ENCODE results near the gene ZC2HC1C.
"Not testable (repeated sequence)": the region's sequence is repeated elsewhere in the genome, so short reads cannot be mapped to it uniquely, and the experiment has no call there.

ZC2HC1C gene

DNA sequence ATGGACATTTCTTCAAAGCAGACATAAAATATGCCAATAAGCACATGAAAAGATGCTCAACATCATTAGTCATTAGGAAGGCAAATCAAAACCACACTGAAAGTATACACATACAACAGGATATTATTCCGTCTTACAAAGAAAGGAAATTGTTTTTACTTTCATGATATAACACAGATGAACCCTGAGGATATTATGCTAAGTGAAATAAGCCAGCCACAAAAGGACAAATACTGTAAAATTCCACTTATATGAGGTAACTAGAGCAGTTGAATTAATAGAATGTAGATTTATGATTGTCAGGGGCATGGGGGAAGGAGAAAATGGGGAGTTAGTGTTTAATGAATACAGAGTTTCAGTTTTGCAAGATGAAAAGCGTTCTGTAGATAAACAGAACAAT, 9.8 kb upstream of the ZC2HC1C start:
- DNase-seq = no peak

- DNase-seq = no peak
Observed at GRCh38 chr14:75060420-75060819, 9.0 kb upstream of the ZC2HC1C start.

- no peak for DNase-seq
Observed at GRCh38 chr14:75063013-75063412, 6.4 kb upstream of the ZC2HC1C start.

DNA sequence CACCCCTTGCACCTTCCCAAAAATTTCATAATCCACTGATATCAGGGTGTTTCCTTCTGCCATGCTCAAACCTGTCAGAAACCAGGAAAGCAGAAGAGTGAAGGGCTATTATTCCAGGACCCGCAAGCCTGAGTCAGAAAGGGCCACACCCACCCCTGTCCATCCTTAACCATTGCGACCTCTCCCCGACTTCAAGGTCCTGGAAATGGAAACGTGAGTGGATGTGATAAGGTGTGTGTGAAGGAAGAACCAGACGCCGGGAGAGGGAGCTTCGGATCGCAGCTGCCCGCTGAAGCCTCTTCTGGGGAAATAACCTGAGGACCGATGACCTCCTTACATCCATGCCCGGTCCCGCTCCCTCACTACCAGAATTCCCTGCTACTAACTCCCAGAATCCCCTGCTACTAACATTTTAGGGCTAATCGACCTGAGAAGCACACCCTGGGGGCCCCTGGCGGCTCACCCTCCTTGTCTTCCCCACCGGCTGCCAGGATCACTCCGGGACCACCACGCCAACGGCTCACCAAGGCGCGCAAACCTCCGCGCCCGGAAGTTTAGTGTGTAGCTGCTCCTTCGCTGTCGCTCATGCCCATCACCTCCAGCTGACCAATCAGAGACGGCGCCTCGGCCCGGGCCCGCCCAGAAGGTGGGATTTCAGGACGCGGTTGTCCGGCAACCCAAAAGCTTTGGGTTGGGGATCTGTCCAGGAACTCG, 5.8 kb upstream of the ZC2HC1C start, which contains the start of gene ACYP1:
TSS of gene ACYP1 (minus strand) at position 534 of the 714 bp plus-strand sequence. CDS start at position 63, 471 bp downstream.
- peak; percentile 89 for DNase-seq

- no peak for DNase-seq
Observed at GRCh38 chr14:75064205-75064567, 5.3 kb upstream of the ZC2HC1C start.

DNA sequence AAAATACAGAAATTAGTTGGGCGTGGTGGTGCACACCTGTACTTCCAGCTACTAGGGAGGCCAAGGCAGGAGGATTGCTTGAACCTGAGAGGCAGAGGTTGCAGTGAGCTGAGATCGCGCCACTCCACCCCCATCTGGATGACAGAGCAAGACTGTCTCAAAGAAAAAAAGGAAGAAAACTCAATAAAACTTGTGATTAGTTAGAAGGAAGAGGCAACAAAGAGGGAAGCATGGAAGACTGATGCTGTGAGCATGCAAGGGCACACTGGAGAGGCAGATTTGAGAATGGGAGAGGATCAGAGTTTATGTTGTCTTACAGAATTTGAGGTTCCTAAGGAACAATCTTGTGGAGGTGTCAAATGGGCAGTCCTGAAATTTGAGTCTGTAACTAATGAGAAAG, 2.8 kb upstream of the ZC2HC1C start:
- no peak for DNase-seq

DNA sequence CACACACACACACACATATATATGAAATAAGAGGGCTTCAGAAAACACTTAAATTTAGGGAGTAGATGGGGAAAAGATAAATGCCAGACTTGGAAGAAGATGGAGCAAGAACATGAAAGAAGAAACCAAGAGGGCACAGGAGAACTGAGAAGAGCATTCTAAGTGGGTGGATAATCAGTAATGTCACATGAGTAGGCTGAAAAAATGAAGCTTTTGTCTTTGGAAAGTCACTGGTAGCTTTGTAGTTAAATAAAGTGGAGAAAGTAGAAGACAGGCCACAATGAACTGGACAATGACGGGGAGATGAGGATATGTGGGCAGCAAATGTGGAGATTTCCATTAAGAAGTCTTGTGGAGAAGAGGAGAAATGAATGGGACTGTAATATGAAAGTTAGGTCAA, 2.2 kb upstream of the ZC2HC1C start:
- no peak for DNase-seq

- DNase-seq = not testable (repeated sequence)
Observed at GRCh38 chr14:75067765-75068164, 1.7 kb upstream of the ZC2HC1C start.

DNA sequence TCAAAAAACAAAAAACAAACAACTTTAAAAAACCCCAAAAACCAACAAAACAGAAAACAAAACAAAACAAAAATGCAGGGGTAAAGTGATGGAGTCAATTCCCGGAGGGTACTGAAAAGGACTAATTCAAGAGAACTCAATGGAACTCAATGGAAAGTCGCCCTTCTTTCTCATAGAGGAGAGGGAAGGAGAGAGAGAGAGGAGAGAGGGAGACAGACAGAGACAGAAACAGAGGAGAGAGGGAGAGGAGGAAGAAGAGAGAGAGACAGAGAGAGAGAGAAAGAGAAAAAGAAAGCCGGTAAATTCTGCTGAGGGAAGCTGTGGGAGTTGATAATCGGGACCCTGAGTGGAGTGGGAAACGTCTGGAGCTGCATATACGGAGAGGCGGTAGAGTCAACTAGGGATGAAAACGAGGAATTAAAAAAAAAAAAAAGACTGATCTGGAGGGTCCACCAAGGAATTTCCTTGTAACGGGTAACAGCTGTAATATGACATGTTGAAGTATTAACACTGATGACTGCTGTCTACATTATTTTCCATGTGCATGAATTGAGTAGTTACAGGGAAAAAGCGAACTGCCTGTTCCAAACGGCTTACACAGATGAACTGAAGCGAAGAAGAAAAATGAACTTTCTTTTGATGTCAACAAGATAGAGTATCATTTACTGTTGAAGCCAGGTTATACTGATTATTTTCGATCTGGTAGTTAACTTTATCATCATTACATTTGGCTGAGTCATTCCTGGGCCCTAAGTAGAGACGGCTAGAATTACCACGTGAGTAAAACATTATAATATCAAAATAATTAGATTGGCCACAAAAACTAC, 934 bp upstream of the ZC2HC1C start:
- no peak for DNase-seq

DNA sequence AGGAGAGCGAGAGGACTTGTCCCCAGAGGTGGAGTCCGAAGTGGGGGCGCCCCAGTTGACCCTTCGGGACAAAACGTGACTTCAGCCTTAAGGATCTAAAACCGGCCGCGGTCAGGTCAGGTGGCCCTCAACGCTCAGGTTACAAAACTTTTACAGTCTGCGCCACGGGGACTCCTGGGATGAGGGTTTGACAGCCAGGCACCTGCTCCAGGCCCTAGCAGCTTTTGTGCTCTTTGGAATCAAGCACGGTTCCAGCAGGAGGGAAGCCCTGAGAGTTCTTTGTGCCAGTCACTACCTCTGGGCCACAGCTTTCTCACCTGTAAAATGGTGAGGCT, 337 bp downstream of the ZC2HC1C start:
- no peak for DNase-seq

DNA sequence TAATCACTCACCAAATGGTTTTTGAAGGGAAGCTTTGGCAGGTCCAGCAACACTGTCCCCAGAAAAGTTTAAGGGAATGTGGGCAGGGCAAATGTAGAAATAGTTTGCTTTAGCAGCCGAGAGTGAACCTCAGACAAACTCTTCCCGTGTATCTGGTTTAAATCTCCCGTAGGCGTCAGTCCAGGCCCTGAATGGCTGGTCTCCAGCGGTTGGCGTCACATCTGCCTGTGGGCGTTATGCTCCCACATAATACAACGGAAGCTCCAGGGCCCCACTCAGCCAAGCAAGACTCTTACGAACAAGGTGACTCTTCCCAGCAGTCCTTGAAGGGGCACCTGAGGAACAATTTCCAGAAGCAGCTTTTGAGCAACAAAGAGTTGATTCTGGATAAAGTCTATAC, 942 bp downstream of the ZC2HC1C start:
- no peak for DNase-seq

DNA sequence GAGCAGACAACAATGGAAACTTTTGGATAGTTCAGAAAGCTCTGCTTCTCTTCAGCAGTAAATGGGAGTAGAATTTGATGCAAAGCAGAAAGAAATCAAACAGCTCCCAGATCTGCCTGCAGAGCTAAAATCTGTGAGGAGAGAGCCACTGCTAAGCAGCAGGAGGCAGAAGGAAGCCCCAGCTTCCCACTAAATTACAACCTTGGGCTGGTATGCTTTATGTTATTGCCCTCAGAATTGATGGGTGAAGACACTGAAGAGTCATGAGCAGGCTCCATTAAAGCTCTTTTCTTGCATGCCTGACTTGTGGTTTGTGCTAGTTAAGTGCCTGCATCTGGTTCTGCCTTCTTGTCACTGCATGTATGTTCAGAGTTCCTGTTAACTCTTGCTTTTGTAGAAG, 8.4 kb downstream of the ZC2HC1C start:
- no peak for DNase-seq

- no peak for DNase-seq
Observed at GRCh38 chr14:75079521-75079920, 10.1 kb downstream of the ZC2HC1C start.

GRCh38 chr14:75081660-75082229, 12.3 kb downstream of the ZC2HC1C start:
- no peak for DNase-seq

DNA sequence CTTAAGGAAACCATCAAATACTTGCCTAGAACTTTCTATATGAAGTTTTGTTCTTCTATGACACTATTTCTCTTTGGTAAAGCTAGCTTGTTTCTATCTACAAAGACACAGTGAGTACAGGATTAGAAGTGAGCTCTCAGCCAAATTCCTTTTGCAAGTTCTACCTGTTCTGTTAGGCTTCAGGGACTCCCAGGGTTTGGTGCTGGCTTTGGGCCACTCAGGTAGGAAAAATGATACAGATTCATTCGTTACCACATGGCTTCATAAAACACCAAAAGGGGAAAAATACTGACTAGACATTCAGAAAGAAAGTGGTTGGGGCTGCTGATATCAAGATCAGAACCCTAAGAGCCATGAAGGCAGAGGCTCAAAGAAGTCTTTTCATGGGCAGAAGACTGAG, 13.8 kb downstream of the ZC2HC1C start:
- DNase-seq = no peak

DNA sequence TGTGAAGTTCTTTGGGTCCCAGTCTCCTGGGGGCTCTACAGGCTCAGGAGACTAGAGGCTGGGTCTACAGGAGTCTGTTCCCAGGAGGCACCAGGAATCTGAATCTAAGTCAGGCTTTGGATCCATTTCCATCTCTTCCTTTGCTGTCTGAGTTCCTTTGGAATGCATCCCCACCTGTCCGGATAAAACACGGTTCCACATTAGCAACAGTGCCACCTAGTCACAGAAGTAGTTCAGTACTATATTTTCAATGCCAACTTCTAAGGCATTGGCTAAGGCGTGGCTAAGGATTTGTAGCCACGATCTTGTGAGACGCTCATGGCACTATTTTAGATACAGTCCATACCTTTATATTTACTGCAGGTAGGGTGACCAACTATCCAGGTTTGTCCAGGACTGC, 15.1 kb downstream of the ZC2HC1C start:
- no peak for DNase-seq

- DNase-seq = no peak
Observed at GRCh38 chr14:75088153-75088552, 18.7 kb downstream of the ZC2HC1C start.

DNA sequence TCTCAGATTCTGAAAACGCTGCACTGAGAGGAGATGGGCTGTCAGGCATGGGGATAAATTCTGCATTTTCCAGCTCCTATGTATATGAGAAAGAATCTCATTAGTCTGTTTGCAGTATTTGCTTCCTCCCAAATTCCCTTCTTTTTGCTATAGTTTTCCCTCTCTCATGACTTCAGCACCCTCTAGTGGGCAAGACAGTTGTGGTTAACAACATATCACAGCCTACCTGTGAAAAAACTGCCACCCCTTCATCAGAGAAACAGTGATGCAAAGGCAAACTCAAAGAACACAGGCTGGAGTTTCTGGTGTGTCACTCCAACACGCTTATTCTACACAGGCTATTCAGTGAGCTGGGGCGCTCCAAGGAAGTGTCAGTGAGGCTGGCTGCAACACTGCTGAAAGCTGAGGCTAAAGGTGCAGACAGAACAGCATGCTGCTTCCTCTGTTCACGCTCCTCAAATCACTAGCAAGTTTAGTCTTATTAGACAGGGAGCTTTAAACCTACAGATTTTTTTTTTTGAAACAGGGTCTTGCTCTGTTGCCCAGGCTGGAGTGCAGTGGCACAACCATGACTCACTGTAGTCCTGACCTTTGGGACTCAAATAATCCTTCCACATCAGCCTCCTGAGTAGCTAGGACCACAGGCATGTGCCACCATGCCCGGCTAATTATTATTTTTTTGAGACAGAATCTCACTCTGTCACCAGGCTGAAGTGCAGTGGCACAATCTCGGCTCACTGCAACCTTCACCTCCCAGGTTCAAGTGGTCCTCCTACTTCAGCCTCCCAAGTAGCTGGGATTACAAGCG, 19.3 kb downstream of the ZC2HC1C start:
- DNase-seq = no peak

GRCh38 chr14:75090353-75090752, 20.9 kb downstream of the ZC2HC1C start:
- no peak for DNase-seq

DNA sequence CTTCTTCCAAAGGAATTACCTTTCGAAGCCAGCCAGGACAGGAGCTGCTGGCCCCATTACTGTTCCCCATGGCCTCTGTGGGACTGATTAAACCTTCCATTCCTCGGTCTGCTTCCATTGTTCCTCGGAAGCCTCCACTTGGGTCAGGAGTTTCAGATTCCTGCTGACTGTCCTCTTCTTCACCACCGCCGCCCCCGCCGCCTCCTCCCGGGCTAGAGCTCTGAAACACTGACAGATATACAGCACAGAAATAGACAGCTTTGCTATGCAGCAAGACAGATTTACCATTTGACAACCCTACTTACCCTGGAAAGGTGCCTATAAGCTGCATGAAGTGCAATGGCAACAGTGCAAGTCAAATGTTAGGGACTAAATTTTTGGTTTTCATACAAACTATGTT, 21.8 kb downstream of the ZC2HC1C start:
- DNase-seq = no peak

DNA sequence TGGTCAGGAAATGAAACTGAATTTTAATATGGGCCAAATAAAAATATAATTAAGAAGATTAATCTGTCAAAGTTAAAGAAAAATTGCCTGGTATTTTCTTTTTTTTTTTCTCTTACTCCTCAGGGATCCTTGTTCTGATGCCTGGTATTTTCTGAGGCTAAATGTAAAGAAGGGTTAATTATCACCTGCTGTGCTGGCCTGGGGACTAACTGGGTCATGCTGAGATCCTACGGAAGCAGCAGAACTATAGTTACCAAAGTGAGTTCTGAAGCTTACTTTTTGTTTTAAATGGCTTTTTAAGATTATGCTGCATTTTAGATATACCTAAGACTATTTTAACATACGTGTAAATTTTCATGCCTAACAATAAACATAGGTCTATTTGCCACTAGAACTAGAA, 23.3 kb downstream of the ZC2HC1C start:
- no peak for DNase-seq

DNA sequence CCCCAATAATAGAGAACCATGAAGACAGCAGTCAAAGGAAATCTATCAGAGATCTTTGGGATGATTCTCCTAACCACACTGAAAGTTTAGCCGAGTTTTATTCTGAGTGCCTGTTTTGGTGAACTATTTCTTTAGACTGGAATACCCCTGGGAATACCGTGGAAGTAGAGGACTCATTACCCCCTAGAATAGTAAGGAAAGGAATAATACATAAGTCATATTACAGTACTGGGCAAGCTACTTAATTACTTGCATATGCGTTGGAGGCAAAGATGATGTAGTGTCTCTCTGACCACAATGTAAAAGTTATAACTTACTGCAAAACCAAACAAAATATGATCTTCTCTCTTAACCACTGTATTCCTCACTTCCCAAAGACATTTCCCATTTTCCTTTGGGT, 25.5 kb downstream of the ZC2HC1C start:
- DNase-seq = no peak

DNA sequence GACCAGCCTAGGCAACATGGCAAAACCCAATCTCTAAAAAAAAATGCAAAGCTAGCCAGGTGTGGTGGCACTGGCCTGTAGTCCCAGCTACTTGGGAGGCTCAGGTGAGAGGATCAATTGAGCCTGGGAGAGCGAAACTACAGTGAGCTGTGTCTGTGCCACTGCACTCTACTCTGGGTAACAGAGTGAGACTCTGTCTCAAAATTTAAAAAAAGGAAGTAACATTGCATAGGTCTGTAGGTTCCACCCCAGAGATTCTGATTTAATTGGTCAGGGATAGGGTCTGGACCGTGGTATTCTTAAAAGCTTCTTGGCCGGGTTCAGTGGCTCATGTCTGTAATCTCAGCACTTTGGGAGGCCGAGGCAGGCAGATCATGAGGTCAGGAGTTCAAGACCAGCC, 26.2 kb downstream of the ZC2HC1C start:
- DNase-seq = no peak
